Activated CD4-positive, alpha-beta T cell treated with anti-CD3 and anti-CD28 coated beads, Interleukin-2, amount 50 U/mL, for 24 hours (primary cell): Measurements from ENCODE around the gene FKBP5.
"Not testable (repeated sequence)": the region's sequence is repeated elsewhere in the genome, so short reads cannot be mapped to it uniquely, and the experiment has no call there.

ENCODE experiments used
- DNase-seq, 2 donors: peaks; one replicate each; pipeline ENCODE4 v3.0.0-alpha.2; 2020; ENCODE audit warnings: low read depth in 1 of 2, low spot score in 1 of 2

The FKBP5 gene

DNA sequence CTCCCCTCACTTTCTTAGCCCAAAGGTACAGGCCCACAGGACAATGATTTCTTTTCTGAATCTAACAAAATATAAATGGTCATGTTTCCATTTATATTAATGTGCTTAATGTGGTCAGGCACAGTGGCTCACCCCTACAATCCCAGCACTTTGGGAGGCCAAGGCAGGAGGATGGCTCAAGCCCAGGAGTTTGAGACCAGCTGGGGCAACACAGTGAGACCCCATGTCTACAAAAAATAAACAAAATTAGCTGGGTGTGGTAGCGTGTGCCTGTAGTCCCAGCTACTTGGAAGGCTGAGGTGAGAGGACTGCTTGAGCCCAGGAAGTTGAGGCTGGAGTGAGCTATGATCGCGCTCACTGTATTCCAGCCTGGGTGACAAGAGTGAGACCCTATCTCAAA lies 98.8 kb downstream of the FKBP5 start:
- no peak for DNase-seq

DNA sequence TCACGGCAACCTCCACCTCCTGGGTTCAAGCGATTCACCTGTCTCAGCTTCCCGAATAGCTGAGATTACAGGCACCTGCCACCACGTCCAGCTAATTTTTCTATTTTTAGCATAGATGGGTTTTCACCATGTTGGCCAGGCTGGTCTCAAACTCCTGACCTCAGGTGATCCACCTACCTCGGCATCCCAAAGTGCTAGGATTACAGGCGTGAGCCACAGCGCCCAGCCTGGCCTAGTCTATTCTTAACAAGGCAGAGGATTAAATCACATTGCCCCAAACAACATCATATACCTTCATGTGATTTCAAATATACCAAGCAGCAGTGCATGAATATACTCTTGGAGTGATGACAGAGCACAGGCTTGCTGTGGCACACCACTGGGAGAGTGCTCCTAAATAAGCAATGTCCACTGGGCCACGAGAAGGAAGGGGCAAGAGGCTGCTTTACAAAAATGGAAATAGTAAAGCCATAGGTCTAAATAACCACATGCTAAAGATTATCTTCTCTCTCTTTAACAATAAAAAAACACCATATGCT lies 99.4 kb downstream of the FKBP5 start:
- no peak for DNase-seq

DNA sequence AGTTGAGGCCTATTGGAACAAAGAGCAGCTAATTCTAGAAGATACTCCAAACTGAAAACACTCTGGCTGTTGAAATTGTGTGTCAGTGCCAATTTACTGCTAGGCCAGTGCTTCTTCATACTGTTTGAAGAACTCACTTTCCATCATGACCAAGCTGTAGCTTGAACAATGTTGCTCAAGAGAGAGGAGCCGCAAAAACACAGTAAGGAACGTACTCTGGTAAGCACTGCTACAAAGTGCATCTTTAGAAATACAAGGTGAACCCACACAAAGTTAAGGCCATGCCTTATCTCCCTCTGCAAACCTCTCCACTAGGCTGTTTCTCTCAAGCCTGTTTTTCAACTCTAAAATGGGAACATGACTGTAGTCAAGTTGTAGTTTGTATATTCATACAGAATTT lies 101.5 kb downstream of the FKBP5 start:
- no peak for DNase-seq

DNA sequence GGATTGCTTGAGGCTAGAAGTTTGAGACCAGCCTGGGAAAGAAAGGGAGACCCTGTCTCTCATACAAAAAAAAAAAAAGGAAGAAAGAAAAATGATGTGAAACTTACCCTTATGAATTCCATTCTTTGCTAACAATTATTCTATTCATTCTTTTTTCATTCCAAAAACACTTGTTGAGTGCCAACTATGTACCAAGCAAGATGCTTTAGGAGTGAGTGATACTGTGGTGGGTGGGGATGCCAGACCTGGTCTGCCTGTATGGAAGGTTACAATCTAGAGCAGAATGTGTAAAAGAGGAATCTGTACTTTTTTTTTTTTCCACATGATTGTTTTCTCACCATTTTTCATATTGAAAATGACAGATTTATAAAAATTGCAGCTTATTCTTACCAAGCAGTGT lies 102.2 kb downstream of the FKBP5 start:
- no peak for DNase-seq

DNA sequence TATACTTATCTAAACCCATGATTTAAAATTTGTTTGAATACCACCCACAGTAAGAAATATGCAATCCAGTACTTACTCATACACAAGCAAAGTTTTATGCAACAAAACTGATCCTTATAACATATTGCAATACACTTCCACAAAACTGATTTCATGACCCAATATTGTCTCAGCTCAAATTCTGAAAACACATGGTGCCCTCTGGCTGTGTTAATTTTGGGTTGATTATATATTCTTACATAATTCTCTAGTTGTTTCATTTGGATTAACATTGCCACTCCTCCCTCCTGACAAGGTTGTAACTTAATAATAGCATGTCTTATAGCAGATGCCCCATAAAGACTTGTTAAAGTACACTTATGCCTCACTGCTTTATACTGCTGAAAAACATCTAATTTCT lies 103.1 kb downstream of the FKBP5 start:
- no peak for DNase-seq

DNA sequence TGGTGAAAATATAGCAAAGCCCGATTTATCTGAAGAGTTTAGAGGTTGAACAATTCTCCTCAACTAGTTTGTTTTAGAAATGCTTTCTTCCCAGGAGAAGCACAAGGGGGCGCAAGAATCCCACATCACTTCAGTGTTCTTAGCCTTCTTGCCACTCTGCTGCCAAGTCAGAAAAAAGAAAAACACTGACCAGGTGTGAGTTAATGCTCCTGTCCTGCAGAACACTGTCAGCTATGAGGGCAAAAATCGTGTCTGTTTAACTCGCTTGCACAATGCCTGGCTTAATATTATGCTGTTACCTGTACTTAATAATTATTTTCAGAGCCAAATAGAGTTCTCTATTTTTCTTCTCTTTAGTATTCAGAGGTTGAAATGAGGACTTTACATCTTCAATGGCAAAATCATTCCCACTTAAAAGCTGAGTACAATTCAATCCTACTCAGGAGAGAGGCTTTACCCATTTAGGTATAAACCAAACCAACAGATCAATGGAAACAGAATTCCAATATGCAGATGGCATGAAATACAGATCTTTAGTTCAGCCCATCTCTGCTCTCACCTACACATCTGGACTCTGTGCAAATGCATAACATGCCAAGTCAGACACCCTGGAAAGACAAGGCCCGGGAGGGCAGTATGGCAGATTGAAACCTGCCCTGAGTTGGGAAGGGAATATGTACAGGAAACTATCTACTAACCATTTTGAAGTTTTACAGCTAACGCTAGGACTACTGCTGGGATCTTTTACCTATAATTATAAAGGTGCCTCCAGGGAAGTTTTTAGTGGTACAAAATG lies 104.6 kb downstream of the FKBP5 start:
- DNase-seq, result peak; percentile 40 to 74

DNA sequence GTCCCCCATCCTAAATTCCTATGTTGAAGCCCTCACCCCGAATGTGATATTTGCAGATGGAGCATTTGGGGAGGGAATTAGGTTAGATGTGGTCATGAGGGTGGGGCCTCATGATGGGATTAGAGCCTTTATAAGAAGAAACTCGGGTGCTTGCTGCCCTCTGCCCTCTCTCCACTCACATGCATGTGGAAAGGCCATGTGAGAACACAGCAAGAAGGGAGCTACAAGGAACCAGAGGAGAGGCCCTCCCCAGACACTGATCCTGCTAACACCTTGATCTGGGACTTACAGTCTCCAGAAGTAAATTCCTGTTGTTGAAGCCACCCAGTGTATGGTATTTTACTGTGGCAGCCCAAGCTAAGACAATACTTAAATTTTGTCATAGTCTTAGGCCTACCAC lies 106.4 kb downstream of the FKBP5 start:
- DNase-seq, result no peak

DNA sequence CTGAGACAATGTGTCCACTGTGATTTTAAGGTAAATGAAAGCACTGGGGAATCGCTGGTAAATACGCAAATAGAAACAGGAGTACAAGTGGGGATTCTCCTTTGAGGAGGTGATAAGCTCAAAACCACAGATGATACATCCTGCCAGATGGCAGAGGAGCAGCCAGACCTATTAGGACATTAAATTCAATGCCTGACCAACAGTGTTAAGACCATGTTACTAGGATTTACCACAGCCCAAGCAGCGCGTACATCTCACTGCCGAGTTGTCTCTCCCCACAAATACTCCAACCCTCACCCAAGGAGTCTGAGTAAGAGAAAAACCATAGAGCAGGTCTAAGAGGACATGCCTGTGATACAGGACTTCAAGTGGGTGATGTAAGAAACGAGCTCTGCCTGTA lies 107.1 kb downstream of the FKBP5 start:
- no peak for DNase-seq

DNA sequence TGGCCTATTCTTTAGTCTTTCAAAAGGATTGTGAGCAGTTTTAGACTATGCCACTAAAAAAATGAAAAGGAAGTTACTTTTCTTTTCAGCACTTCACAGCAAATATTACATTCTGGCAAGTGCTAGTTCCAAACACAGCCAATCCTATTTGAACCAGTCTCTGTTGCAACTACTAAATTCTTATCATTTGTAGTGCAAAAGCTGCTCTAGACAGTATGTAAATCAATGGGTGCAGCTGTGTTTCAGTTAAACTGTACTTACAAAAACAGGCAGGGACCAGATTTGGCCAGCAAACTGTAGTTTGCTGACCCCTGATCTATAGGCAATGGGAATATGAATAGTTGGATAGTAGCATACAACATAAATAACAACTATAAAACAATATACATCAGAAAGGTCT lies 107.9 kb downstream of the FKBP5 start:
- no peak for DNase-seq

DNA sequence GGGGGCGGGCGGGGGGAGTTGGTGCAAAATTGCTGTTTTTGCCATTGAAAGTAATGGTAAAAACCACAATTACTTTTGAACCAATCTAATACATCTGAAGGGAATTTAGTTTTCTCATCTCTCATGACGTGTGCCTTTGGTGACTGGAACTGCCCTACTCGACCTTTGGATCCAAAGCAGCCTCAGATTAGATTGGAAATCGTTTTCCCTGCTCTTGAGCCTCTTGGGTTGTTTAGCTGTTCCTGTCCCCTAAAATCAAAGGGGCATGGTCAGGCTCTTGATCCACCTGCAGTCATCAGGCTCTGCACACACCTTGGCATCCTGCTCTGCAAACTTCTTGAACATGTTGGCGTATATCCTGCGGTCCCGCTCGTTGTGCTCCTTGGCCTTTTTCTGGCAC lies 112.0 kb downstream of the FKBP5 start:
- no peak for DNase-seq

DNA sequence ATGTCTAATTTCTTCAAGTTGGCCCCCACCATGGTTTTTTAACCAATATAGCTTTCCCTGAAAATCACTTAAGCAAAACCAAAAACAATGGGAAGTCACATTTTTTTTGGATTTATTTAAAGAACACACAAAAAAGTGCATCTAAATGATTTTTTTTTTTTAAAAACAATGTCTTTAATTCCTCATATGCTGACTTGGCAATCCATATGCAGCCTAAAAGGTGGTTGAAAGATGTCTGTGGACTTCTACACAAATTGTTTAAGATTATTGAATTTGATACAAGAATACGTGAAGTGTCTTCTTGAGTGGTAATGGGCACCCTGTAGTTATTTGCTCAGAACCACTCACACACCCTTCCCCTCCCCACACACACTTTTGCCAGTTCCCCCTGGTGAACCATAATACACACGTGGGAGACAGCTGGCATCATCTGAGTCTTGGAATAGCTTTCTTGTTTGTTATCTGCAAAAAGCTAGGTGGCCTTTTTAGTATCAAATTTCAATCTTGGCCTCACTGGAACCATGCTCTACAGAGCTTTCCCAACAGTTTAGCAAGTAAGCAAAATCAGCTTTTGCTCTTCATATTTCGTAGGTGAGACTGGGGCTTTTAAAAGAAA lies 115.1 kb downstream of the FKBP5 start:
- DNase-seq, result no peak

DNA sequence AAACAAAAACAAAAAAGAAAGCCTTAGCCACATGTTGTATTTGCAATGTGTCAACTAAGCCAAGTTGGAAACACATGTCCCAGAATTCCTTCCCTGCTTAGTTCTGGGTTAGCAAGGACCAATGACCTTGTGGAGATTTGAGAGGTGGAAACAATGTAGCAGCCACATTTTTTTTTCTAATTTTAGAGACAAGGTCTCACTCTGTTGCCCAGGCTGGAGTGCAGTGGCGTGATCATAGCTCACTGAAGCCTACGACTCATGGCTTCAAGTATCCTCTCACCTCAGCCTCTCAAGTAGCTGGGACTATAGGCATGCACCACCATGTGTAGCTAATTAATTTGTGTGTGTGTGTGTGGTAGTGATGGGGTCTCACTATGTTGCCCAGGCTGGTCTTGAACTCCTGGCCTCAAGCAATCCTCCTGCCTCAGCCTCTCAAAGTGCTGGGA lies 117.8 kb downstream of the FKBP5 start:
- not testable (repeated sequence) for DNase-seq

DNA sequence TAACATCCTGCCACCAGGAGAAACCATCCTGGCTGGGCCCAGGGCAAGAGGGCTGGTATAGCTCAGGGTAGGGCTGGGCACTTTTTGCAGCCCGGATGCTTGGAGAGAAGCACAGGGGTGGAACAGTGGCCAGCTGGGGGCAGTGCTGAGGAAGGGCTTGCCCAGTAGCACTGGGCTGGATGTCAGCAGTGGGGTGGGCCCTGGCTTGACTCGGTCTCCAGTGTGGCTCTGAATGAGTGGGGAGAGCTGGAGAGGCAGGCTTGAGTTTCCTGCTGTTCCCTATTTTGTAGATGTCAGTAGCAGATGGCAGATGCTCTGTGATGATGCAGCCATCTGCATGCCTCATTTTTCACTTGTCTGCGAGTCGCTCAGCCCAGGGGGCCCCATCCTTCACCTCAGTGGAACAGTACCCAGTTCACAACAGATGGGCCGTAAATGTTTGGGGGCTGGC lies 119.7 kb downstream of the FKBP5 start:
- peak in 1 of 2 donors; percentile 14 for DNase-seq

DNA sequence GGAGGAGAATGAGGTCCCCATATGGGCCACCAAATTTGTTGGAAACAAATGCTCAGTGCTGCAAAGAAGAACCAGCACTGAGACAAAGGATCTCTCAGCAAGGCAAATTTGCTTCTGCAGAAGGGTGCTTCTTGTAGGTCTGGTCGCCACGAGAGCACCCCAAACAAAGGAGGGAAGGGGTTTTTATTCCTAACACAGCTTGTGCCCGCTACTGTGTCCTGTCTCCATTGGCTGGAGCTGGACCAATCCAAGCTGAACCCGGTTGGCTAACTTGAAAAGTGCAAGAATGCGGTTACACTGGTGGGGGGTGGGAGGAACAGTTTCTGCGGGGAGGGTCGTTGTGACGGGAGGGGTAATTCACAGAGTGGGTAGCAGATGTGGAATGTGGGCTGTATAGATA lies 121.9 kb downstream of the FKBP5 start:
- no peak for DNase-seq

DNA sequence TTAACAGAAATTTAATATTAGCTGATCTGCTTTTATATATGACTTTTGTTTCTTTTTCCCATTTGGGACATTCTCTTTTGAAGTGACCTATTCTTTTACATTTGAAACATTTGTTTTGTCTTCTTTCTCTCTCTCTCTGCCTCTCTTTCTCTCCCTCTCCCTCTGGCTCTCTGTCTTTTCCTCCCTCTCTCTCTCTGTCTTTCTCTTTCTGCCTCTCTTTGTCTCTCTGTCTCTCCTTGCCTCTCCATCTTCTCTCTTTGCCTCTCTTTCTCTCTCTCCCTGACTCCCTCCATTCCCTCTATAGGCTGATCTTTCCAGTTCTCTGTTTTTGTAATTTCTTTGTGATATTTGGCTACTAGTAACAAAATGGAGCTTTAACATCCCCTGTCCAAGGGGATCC lies 124.0 kb downstream of the FKBP5 start:
- no peak for DNase-seq

DNA sequence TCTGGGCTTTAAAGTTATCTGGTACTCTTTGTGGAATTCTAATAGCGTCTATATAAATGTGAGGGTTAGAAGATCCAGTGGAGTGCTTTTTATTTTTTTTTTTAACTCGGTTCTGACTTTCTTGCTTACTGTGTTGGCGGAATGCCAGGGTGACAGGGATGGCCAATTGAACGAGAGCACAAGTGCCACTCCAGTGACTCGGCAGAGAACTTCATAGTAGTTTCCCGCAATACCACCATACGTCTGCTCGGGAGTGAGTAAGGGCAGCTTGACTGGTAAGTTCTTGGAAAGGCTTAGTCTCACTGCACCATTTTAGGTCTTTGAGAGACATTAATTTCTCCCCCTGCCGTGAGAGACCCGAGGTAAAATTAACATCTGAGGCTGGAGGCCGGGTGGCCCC lies 126.7 kb downstream of the FKBP5 start:
- no peak for DNase-seq

DNA sequence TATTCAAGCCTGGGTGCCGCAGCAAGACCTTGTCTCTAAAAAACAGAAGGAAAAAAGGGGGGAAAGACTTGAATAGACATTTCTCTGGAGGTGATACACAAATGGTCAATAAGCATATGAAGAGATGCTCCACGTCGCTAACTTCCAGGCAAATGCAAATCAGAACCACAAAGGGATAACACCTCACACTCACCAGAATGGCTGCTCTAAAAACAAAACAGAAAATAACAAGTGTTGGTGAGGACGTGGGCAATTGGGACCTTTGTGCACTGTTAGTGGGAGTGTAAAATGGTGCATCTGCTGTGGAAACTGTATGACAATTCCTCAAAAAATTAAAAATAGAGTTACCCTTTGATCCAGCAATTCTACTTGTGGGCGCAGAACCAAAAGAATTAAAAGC lies 127.6 kb downstream of the FKBP5 start:
- DNase-seq, result no peak

DNA sequence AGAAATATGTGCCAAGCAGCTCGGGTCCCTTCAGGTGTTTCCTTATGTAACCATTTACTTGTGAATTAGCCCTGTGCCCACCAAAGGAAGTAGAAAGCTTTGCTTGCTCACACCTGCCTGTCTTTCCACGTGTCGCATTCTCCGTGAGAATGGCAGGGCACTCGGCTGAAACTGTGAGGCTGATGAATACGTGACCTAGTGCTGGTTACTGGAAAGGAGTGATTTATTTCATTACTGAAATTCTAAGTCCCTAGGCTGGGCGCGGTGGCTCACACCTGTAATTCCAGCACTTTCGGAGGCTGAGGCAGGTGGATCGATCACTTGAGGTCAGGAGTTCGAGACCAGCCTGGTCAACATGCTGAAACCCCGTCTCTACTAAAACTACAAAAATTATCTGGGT lies 130.1 kb downstream of the FKBP5 start:
- no peak for DNase-seq

DNA sequence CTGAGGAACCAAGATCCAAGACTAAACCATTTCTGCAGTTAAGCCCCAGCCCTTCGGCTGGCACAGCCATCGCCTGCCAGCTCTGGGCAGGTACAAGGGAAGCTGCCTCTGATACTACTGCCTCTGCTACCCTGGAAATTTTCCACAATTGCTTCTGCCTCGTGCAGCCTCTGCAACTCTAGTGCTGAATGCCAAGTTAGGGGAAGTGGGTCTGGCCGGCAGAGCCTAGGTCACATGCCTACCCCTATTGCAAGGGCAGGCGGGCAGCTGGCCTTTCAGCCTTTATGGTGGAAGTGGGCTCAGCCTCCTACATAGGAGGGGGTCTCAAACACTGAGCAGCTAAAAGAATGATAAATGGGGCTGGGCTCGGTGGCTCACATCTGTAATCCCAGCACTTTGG lies 131.5 kb downstream of the FKBP5 start:
- DNase-seq, result no peak

DNA sequence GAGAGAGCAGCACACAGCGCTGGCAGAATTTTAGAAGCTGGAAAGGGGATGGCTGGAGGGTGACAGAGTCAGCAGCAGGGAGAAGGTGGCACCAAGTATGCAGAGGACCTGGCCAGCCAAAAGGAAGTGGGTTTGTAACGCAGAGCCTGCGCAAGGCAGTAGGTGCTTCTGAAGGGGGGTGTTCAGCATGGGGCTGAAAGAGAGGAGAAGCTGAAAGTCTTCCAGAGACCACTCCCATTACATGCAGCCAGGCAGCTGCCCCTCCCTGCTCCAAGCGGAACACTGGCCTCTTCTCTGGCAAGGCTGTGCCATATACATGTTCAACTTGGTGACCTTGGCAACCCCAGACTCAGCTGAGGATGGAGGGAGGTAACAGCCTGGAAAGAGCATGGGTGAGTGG lies 133.9 kb downstream of the FKBP5 start:
- DNase-seq, result no peak

DNA sequence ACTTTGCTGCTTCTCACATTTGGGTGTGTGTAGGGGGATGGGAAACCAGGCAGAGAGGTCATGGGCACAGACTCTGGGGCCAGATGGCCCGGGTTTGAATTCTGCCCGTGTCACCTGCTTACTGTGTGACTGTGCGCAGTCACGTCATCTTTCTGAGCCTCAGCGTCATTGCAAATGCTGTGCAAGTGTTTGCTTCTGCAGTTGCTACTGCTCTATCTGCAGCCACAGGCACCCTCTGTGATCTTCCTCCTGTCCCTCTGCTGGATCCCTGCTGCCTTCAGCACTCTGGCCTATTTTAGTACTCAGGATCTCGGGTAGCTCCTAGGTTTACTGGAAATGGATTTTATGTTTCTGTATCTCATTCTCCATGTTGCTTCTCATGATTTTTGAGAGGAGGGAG lies 135.4 kb downstream of the FKBP5 start:
- no peak for DNase-seq

DNA sequence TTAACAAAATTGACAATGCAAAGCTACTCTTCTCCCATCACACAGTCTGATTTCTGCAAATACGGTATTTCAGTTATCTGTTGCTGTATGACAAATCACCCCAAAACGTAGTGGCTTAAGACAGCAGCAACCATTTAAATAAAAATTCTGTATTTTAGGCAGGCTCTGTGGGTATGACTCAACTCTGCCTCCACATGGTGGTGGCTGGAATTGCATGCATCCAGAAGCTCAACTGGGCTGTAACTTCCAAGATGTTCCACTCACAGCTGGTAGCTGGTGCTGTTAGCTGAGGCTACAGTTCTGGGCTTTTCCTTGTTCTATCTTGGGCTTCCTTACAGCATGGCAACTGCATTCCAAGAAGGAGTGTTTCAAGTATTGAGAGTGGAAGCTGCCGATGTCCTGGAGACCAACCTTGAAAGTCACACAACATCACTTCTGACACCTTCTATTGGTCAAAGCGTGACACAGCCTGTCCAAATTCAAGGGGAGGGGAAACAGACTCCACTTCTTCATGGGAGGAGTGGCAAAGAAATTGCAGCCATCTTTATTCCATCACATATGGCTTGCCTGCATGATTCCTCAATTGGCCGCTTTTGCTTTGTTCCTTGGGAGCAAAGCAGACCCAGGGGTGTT lies 136.3 kb downstream of the FKBP5 start:
- DNase-seq, result peak; percentile 41 to 45
